Trophoblast cell (in vitro differentiated cells and primary cell): ENCODE measurements around the gene CFAP97D2.

Experiments used
- DNase-seq, 2 donors: peaks; one replicate each; pipeline ENCODE4 v3.0.0-alpha.2; 2016
- H2AFZ ChIP-seq: 2 replicates; pipeline ENCODE4 v1.6.1; 2013; ENCODE audit warnings: low read length, moderate library complexity, mild to moderate bottlenecking; ENCODE audit not compliant: insufficient read depth, poor library complexity
- H2AK5ac ChIP-seq: 2 replicates; pipeline ENCODE4 v1.6.1; 2013; ENCODE audit warnings: mild to moderate bottlenecking, low read length
- H2BK120ac ChIP-seq: 2 replicates; pipeline ENCODE4 v1.6.1; 2013; ENCODE audit warnings: low read length, mild to moderate bottlenecking, moderate library complexity; ENCODE audit not compliant: insufficient read depth, poor library complexity
- H2BK12ac ChIP-seq: 2 replicates; pipeline ENCODE4 v1.6.1; 2013; ENCODE audit warnings: mild to moderate bottlenecking, low read length, moderate library complexity
- H2BK5ac ChIP-seq: 2 replicates; pipeline ENCODE4 v1.6.1; 2013; ENCODE audit warnings: low read length, low read depth, moderate library complexity, mild to moderate bottlenecking; ENCODE audit not compliant: poor library complexity
- H3K14ac ChIP-seq: 2 replicates; pipeline ENCODE4 v1.6.1; 2013; ENCODE audit warnings: mild to moderate bottlenecking, low read length
- H3K18ac ChIP-seq: 2 replicates; pipeline ENCODE4 v1.6.1; 2013; ENCODE audit warnings: mild to moderate bottlenecking, low read length
- H3K23ac ChIP-seq: 2 replicates; pipeline ENCODE4 v1.6.1; 2013; ENCODE audit warnings: low read length
- H3K27ac ChIP-seq: 2 replicates; pipeline ENCODE4 v1.5.1; 2013; ENCODE audit warnings: low read depth, mild to moderate bottlenecking, inconsistent platforms, low read length, moderate library complexity
- H3K27me3 ChIP-seq: 2 replicates; pipeline ENCODE4 v1.6.1; 2013; ENCODE audit warnings: inconsistent platforms, mild to moderate bottlenecking, low read length, moderate library complexity; ENCODE audit not compliant: insufficient read depth
- H3K36me3 ChIP-seq, 2 experiments: 1 replicate in 1 of 2; 2 replicates in 1 of 2; pipeline ENCODE4 v1.6.1; 2013; ENCODE audit warnings: low read length in 2 of 2, mild to moderate bottlenecking in 2 of 2, moderate library complexity in 1 of 2; ENCODE audit not compliant: insufficient read depth in 2 of 2, control insufficient read depth in 1 of 2
- H3K4ac ChIP-seq: 2 replicates; pipeline ENCODE4 v1.6.1; 2013; ENCODE audit warnings: low read depth, mild to moderate bottlenecking, low read length, moderate library complexity
- H3K4me1 ChIP-seq, 2 experiments: 1 replicate in 1 of 2; 2 replicates in 1 of 2; pipeline ENCODE4 v1.6.1; 2013; ENCODE audit warnings: low read length in 2 of 2, mild to moderate bottlenecking in 2 of 2, moderate library complexity in 1 of 2; ENCODE audit not compliant: insufficient read depth in 2 of 2, control insufficient read depth in 1 of 2
- H3K4me2 ChIP-seq: 2 replicates; pipeline ENCODE4 v1.6.1; 2013; ENCODE audit warnings: inconsistent platforms, mild to moderate bottlenecking, low read length, moderate library complexity
- H3K4me3 ChIP-seq: 2 replicates; pipeline ENCODE4 v1.5.1; 2013; ENCODE audit warnings: mild to moderate bottlenecking, low read depth, low read length, inconsistent platforms
- H3K79me1 ChIP-seq: one replicate; pipeline ENCODE4 v1.6.1; 2013; ENCODE audit warnings: low read length
- H3K79me2 ChIP-seq: 2 replicates; pipeline ENCODE4 v1.6.1; 2013; ENCODE audit warnings: low read length, mild to moderate bottlenecking; ENCODE audit not compliant: control insufficient read depth, insufficient read depth, poor library complexity
- H3K9ac ChIP-seq: 2 replicates; pipeline ENCODE4 v1.6.1; 2013; ENCODE audit warnings: mild to moderate bottlenecking, low read length
- H3K9me3 ChIP-seq: 2 replicates; pipeline ENCODE4 v1.6.1; 2013; ENCODE audit warnings: low read depth, mild to moderate bottlenecking, control low read depth, inconsistent platforms, low read length; ENCODE audit not compliant: insufficient read depth
- H4K12ac ChIP-seq: 2 replicates; pipeline ENCODE4 v1.6.1; 2013; ENCODE audit warnings: low read depth, mild to moderate bottlenecking, low read length, moderate library complexity
- H4K8ac ChIP-seq: 2 replicates; pipeline ENCODE4 v1.6.1; 2013; ENCODE audit warnings: low read depth, mild to moderate bottlenecking, low read length, moderate library complexity
- H4K91ac ChIP-seq: one replicate; pipeline ENCODE4 v1.6.1; 2013; ENCODE audit warnings: low read depth, mild to moderate bottlenecking, low read length, moderate library complexity
- WGBS: extraction: QIAGEN DNeasy Blood & Tissue Kit; methylation state at CpG from one replicate; pipeline ENCODE4 v1.1.7; 2013; ENCODE audit warnings: missing lambda C conversion rate; ENCODE audit not compliant: insufficient read length, insufficient coverage; ENCODE audit errors: extremely low coverage; 5-methylcytosine and 5-hydroxymethylcytosine counted together

CFAP97D2 gene

DNA sequence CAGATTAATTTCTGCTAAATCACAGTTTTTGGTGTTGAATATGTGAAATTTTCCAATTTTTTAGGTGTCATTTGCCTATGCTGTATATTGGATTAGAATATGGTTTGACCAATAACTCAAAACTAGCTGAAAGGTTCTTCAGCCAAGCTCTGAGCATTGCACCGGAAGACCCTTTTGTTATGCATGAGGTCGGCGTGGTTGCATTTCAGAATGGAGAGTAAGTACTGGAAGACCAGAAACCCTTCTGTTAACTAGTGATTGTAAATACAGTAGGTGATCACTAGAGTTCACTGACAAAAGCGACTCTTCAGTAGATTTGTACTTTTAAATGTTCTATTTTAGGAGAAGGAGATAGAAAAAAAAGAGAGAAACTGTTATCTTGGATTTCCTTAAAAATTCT lies 78.0 kb downstream of the CFAP97D2 start:
- H2BK12ac ChIP-seq = no peak overlapping the region
- no peaks in the 10 kb centered on the region for H3K79me1 ChIP-seq
- H2AFZ ChIP-seq = no peak overlapping the region
- H3K27ac ChIP-seq = no peak overlapping the region
- no peak overlapping the region for H3K9ac ChIP-seq
- no peaks in the 10 kb centered on the region for H3K27me3 ChIP-seq
- H3K4me3 ChIP-seq = no peak overlapping the region
- no peak overlapping the region for H4K91ac ChIP-seq
- H4K8ac ChIP-seq = no peak overlapping the region
- H4K12ac ChIP-seq = no peak overlapping the region
- no peak overlapping the region for H3K4ac ChIP-seq
- H2BK120ac ChIP-seq = no peak overlapping the region
- WGBS = no CpG with 5 or more reads among the region's 4 CpGs
- no peak overlapping the region for H3K4me2 ChIP-seq
- no peak overlapping the region for H2BK5ac ChIP-seq
- no peak overlapping the region for H3K23ac ChIP-seq
- no peak for DNase-seq
- H3K4me1 ChIP-seq = no peaks in the 10 kb centered on the region
- no peak overlapping the region for H3K18ac ChIP-seq
- H3K9me3 ChIP-seq = no peaks in the 10 kb centered on the region
- H3K36me3 ChIP-seq = peaks cover 17 to 37% of the 10 kb centered on the region in 2 experiments
- no peak overlapping the region for H2AK5ac ChIP-seq
- no peaks in the 10 kb centered on the region for H3K79me2 ChIP-seq
- H3K14ac ChIP-seq = no peak overlapping the region

DNA sequence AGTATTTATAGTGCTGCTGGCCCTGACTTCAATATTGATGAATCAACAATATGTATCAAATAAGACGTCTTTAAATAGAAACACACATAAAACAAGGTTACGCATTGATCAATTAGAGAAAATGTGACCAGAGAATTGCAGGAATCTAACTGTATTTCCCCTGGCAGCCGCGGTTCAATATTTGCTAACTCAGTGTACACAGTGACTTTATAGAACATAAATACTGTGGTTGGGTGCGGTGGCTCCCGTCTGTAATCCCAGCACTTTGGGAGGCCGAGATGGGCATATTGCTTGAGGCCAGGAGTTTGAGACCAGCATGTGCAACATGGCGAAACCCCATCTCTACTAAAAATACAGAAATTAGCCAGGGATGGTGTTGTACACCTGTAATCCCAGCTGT lies 79.5 kb downstream of the CFAP97D2 start:
- Histone ChIP-seq H3K4me1 (no peaks in the 10 kb centered on the region), H2BK5ac (no peak overlapping the region), H3K79me2 (no peaks in the 10 kb centered on the region), H4K91ac (no peak overlapping the region), H3K36me3 (peaks cover 23 to 43% of the 10 kb centered on the region in 2 experiments), H3K14ac (no peak overlapping the region), H3K79me1 (no peaks in the 10 kb centered on the region), H3K4ac (no peak overlapping the region), H3K4me3 (no peak overlapping the region), H4K8ac (no peak overlapping the region), H3K9me3 (no peaks in the 10 kb centered on the region), H3K27me3 (no peaks in the 10 kb centered on the region), H3K9ac (no peak overlapping the region), H3K23ac (no peak overlapping the region), H2AK5ac (no peak overlapping the region), H3K27ac (no peak overlapping the region), H3K18ac (no peak overlapping the region), H2AFZ (no peak overlapping the region), H2BK120ac (no peak overlapping the region), H4K12ac (no peak overlapping the region), H3K4me2 (no peak overlapping the region), H2BK12ac (no peak overlapping the region)
- no peak for DNase-seq
- no CpG with 5 or more reads among the region's 8 CpGs for WGBS

DNA sequence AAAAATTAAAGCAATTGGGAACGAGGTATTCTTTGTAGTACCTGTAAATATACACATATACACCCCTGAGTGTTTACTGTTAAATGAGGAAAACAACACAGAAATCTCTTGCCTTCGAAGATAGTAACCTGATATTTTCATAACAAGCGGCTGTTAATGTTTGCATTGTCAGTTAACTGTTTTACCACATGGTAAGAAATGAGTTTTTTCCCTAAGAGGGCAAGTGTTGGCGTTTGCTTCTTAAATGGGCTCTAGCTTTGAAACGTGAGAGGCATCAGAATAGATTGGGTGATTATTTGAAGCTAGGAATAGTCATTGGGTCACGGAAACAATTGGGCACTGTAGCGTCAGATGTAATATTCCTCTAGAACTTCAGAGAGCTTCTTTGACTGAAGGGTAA lies 80.3 kb downstream of the CFAP97D2 start:
- H3K9ac ChIP-seq = no peak overlapping the region
- peaks cover 29 to 45% of the 10 kb centered on the region in 2 experiments for H3K36me3 ChIP-seq
- H3K27me3 ChIP-seq = no peaks in the 10 kb centered on the region
- H2AFZ ChIP-seq = no peak overlapping the region
- H4K8ac ChIP-seq = no peak overlapping the region
- H3K14ac ChIP-seq = no peak overlapping the region
- DNase-seq = no peak
- no CpG with 5 or more reads among the region's 7 CpGs for WGBS
- no peaks in the 10 kb centered on the region for H3K79me1 ChIP-seq
- no peak overlapping the region for H2AK5ac ChIP-seq
- H3K4me2 ChIP-seq = no peak overlapping the region
- H4K91ac ChIP-seq = no peak overlapping the region
- no peak overlapping the region for H3K18ac ChIP-seq
- no peaks in the 10 kb centered on the region for H3K4me1 ChIP-seq
- no peak overlapping the region for H4K12ac ChIP-seq
- no peak overlapping the region for H2BK120ac ChIP-seq
- no peak overlapping the region for H3K27ac ChIP-seq
- H3K9me3 ChIP-seq = no peaks in the 10 kb centered on the region
- no peaks in the 10 kb centered on the region for H3K79me2 ChIP-seq
- no peak overlapping the region for H2BK12ac ChIP-seq
- H2BK5ac ChIP-seq = no peak overlapping the region
- H3K4ac ChIP-seq = no peak overlapping the region
- no peak overlapping the region for H3K4me3 ChIP-seq
- H3K23ac ChIP-seq = no peak overlapping the region

DNA sequence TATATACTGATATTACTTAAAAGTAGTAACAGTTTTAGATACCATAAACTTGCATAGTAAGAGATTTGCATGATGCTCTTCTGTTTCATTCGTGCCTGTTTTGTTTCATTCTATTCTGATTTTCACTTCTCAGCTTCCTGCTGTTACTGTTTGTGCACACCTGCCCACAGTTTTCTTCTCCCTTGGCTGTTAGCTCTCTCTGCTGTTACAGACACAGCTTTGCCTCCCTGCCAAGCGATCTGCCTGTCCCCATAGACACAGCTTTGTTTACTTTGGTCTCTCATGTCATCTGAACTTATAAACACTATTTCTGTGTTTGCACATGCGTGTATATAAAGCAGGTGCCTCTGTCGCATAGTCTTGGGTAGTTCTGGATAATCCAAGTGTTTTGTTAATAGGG lies 80.9 kb downstream of the CFAP97D2 start:
- no CpG with 5 or more reads among the region's 4 CpGs for WGBS
- Histone ChIP-seq H3K9me3 (no peaks in the 10 kb centered on the region), H3K18ac (no peak overlapping the region), H3K27me3 (no peaks in the 10 kb centered on the region), H2BK120ac (no peak overlapping the region), H4K91ac (no peak overlapping the region), H3K79me1 (no peaks in the 10 kb centered on the region), H4K12ac (no peak overlapping the region), H3K14ac (no peak overlapping the region), H2BK12ac (no peak overlapping the region), H3K4ac (no peak overlapping the region), H3K36me3 (peaks cover 32 to 48% of the 10 kb centered on the region in 2 experiments), H3K4me1 (no peaks in the 10 kb centered on the region), H2AFZ (no peak overlapping the region), H3K79me2 (no peaks in the 10 kb centered on the region), H3K27ac (no peak overlapping the region), H3K4me3 (no peak overlapping the region), H4K8ac (no peak overlapping the region), H3K23ac (no peak overlapping the region), H3K9ac (no peak overlapping the region), H2BK5ac (no peak overlapping the region), H3K4me2 (no peak overlapping the region), H2AK5ac (no peak overlapping the region)
- DNase-seq = no peak
